SU-DHL-6 (cell line): Measurements from ENCODE around the gene PLXDC2.

Experiments used
- H2AFZ ChIP-seq: fragments of 200-600 bp; sonication (generic); 2 replicates; pipeline ENCODE4 v1.6.1; 2014; ENCODE audit warnings: low read depth, mild to moderate bottlenecking, moderate library complexity, mixed read lengths, antibody characterized with exemption, low read length; ENCODE audit not compliant: severe bottlenecking
- H3F3A ChIP-seq: fragments of 200-600 bp; shearing (Covaris generic); 2 replicates; pipeline ENCODE4 v1.6.0; 2016; ENCODE audit warnings: antibody characterized with exemption, mild to moderate bottlenecking; ENCODE audit not compliant: insufficient read depth
- H3K27ac ChIP-seq: fragments of 200-600 bp; sonication (generic); 2 replicates; pipeline ENCODE4 v1.5.1; 2016; ENCODE audit warnings: low read depth, mild to moderate bottlenecking, low read length, moderate library complexity, mixed read lengths
- H3K27me3 ChIP-seq: fragments of 200-600 bp; sonication (generic), shearing (Covaris generic); 2 replicates; pipeline ENCODE4 v1.6.0; 2014; ENCODE audit warnings: mild to moderate bottlenecking, low read length
- H3K36me3 ChIP-seq: fragments of 200-600 bp; sonication (generic); 2 replicates; pipeline ENCODE4 v1.6.1; 2014; ENCODE audit warnings: mild to moderate bottlenecking, low read length, mixed read lengths
- H3K4me2 ChIP-seq: fragments of 300-600, 200-600 bp; shearing (Covaris generic), sonication (generic); 2 replicates; pipeline ENCODE4 v1.6.0; 2014; ENCODE audit warnings: low read length, low read depth, mild to moderate bottlenecking; ENCODE audit not compliant: poor library complexity, severe bottlenecking
- H3K4me3 ChIP-seq: fragments of 200-600 bp; sonication (generic); 2 replicates; pipeline ENCODE4 v1.5.1; 2014; ENCODE audit warnings: antibody characterized with exemption, low read length, mild to moderate bottlenecking, mixed read lengths; ENCODE audit not compliant: insufficient read depth, poor library complexity, severe bottlenecking
- H3K79me2 ChIP-seq: fragments of 200-600 bp; sonication (generic); 2 replicates; pipeline ENCODE4 v1.6.1; 2014; ENCODE audit warnings: mild to moderate bottlenecking, low read length, moderate library complexity; ENCODE audit not compliant: insufficient read depth
- H3K9ac ChIP-seq: fragments of 200-600 bp; sonication (generic); 2 replicates; pipeline ENCODE4 v1.7.0; 2014; ENCODE audit warnings: mild to moderate bottlenecking, low read length
- H3K9me2 ChIP-seq: fragments of 200-600 bp; sonication (generic); replicated peaks from 2 replicates; pipeline ENCODE4 v1.6.1; 2014; ENCODE audit warnings: low read length; ENCODE audit not compliant: insufficient read depth
- H3K9me3 ChIP-seq: fragments of 200-600 bp; sonication (generic); 2 replicates; pipeline ENCODE4 v1.6.1; 2014; ENCODE audit warnings: low read length, mixed read lengths; ENCODE audit not compliant: insufficient read depth
- H4K20me1 ChIP-seq: fragments of 200-600 bp; sonication (generic); 2 replicates; pipeline ENCODE4 v1.6.1; 2014; ENCODE audit warnings: low read depth, mild to moderate bottlenecking, antibody characterized with exemption, low read length, moderate library complexity, mixed read lengths
- CTCF ChIP-seq: fragments of 200-600 bp; sonication (generic); IDR thresholded peaks from one replicate; pipeline ENCODE4 v1.5.1; 2017; ENCODE audit warnings: antibody characterized with exemption, mild to moderate bottlenecking, low read length, moderate library complexity; ENCODE audit not compliant: insufficient read depth, poor library complexity, severe bottlenecking
- EZH2phosphoT487 ChIP-seq: fragments of 200-600 bp; sonication (generic), shearing (Covaris generic); conservative IDR thresholded peaks from 2 replicates; pipeline ENCODE4 v1.6.1; 2018; ENCODE audit warnings: mild to moderate bottlenecking, antibody characterized with exemption, low read length, moderate library complexity, mixed read lengths

PLXDC2 gene

GRCh38 chr10:20265146-20265545, 448.9 kb downstream of the PLXDC2 start:
- no peaks in the 10 kb centered on the region for H3K36me3 ChIP-seq
- no peak overlapping the region for H3K27ac ChIP-seq
- no peak for TF ChIP-seq CTCF
- no peak for TF ChIP-seq EZH2phosphoT487
- H2AFZ ChIP-seq = no peak overlapping the region
- no peaks in the 10 kb centered on the region for H3K9me2 ChIP-seq
- no peak overlapping the region for H3K9ac ChIP-seq
- no peaks in the 10 kb centered on the region for H3K27me3 ChIP-seq
- no peak overlapping the region for H3K4me2 ChIP-seq
- H3F3A ChIP-seq = no peaks in the 10 kb centered on the region
- H3K4me3 ChIP-seq = no peak overlapping the region
- no peaks in the 10 kb centered on the region for H4K20me1 ChIP-seq
- no peaks in the 10 kb centered on the region for H3K79me2 ChIP-seq
- H3K9me3 ChIP-seq = no peaks in the 10 kb centered on the region

DNA sequence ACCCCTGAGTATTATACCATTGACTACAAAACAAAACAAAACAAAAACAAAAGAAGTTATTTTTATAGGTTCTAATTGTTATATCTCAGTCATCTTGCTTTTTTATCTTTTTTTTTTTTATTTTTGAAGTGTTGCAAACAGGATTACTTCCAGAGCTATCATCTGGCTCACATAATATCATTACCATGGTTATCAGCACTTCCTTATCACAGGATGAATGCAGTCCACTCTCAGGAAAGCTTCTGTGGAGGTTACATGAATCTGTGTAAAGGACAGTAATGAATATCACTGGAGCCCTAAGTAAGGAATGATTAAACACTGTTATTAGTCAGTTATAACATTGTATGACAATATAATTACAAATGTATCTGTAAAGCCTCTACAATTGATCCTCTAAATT, 451.5 kb downstream of the PLXDC2 start:
- no peak overlapping the region for H3K9ac ChIP-seq
- H3K4me3 ChIP-seq = no peak overlapping the region
- H3K36me3 ChIP-seq = no peaks in the 10 kb centered on the region
- TF ChIP-seq CTCF (no peak), EZH2phosphoT487 (no peak)
- H3K9me3 ChIP-seq = no peaks in the 10 kb centered on the region
- no peaks in the 10 kb centered on the region for H3K27me3 ChIP-seq
- H3K9me2 ChIP-seq = no peaks in the 10 kb centered on the region
- H3K4me2 ChIP-seq = no peak overlapping the region
- no peaks in the 10 kb centered on the region for H3K79me2 ChIP-seq
- no peak overlapping the region for H3K27ac ChIP-seq
- H3F3A ChIP-seq = no peaks in the 10 kb centered on the region
- no peak overlapping the region for H2AFZ ChIP-seq
- no peaks in the 10 kb centered on the region for H4K20me1 ChIP-seq

GRCh38 chr10:20271490-20271889, 455.3 kb downstream of the PLXDC2 start:
- no peaks in the 10 kb centered on the region for H3K9me3 ChIP-seq
- H2AFZ ChIP-seq = no peak overlapping the region
- H3K9ac ChIP-seq = no peak overlapping the region
- no peaks in the 10 kb centered on the region for H3K79me2 ChIP-seq
- TF ChIP-seq EZH2phosphoT487 = no peak
- TF ChIP-seq CTCF = no peak
- no peaks in the 10 kb centered on the region for H4K20me1 ChIP-seq
- H3K27me3 ChIP-seq = no peaks in the 10 kb centered on the region
- no peaks in the 10 kb centered on the region for H3F3A ChIP-seq
- no peak overlapping the region for H3K4me3 ChIP-seq
- H3K27ac ChIP-seq = no peak overlapping the region
- H3K4me2 ChIP-seq = no peak overlapping the region
- no peaks in the 10 kb centered on the region for H3K36me3 ChIP-seq
- no peaks in the 10 kb centered on the region for H3K9me2 ChIP-seq
